ENCODE results near the gene MBNL1.
"Not testable (repeated sequence)": the region's sequence is repeated elsewhere in the genome, so short reads cannot be mapped to it uniquely, and the experiment has no call there.

MBNL1 gene

GRCh38 chr3:152345233-152345632, 76.5 kb downstream of the MBNL1 start:
- H3K4me3 ChIP-seq (ENCODE audit: low read depth, low read length) = no peak overlapping the region

GRCh38 chr3:152346058-152346457, 77.3 kb downstream of the MBNL1 start:
- H3K4me3 ChIP-seq (ENCODE audit: low read depth, low read length) = no peak overlapping the region

- H3K4me3 ChIP-seq (ENCODE audit: low read depth, low read length) = no peak overlapping the region
These were observed 78.0 kb downstream of the MBNL1 start for GRCh38 chr3:152346740-152347139.

- H3K4me3 ChIP-seq (ENCODE audit: low read depth, low read length) = no peak overlapping the region
These were observed 79.9 kb downstream of the MBNL1 start for GRCh38 chr3:152348436-152349177.

GRCh38 chr3:152349392-152349791, 80.7 kb downstream of the MBNL1 start:
- no peak overlapping the region for H3K4me3 ChIP-seq (ENCODE audit: low read depth, low read length)

- no peak overlapping the region for H3K4me3 ChIP-seq (ENCODE audit: low read depth, low read length)
These were observed 81.4 kb downstream of the MBNL1 start for GRCh38 chr3:152350139-152350538.

GRCh38 chr3:152350776-152351175, 82.0 kb downstream of the MBNL1 start:
- H3K4me3 ChIP-seq (ENCODE audit: low read depth, low read length) = no peak overlapping the region

- H3K4me3 ChIP-seq (ENCODE audit: low read depth, low read length) = no peak overlapping the region
These were observed 83.8 kb downstream of the MBNL1 start for GRCh38 chr3:152352554-152352953.

GRCh38 chr3:152353578-152353977, 84.8 kb downstream of the MBNL1 start:
- H3K4me3 ChIP-seq (ENCODE audit: low read depth, low read length) = no peak overlapping the region

- no peak overlapping the region for H3K4me3 ChIP-seq (ENCODE audit: low read depth, low read length)
These were observed 87.3 kb downstream of the MBNL1 start for GRCh38 chr3:152355744-152356665.

GRCh38 chr3:152356870-152357276, 88.1 kb downstream of the MBNL1 start:
- H3K4me3 ChIP-seq (ENCODE audit: low read depth, low read length) = no peak overlapping the region

- no peak overlapping the region for H3K4me3 ChIP-seq (ENCODE audit: low read depth, low read length)
These were observed 88.9 kb downstream of the MBNL1 start for GRCh38 chr3:152357587-152357986.

- H3K4me3 ChIP-seq (ENCODE audit: low read depth, low read length) = no peak overlapping the region
These were observed 90.9 kb downstream of the MBNL1 start for GRCh38 chr3:152359385-152360248.

- no peak overlapping the region for H3K4me3 ChIP-seq (ENCODE audit: low read depth, low read length)
These were observed 91.6 kb downstream of the MBNL1 start for GRCh38 chr3:152360302-152360701.

GRCh38 chr3:152360966-152361365, 92.2 kb downstream of the MBNL1 start:
- no peak overlapping the region for H3K4me3 ChIP-seq (ENCODE audit: low read depth, low read length)

GRCh38 chr3:152362086-152362485, 93.4 kb downstream of the MBNL1 start:
- no peak overlapping the region for H3K4me3 ChIP-seq (ENCODE audit: low read depth, low read length)

GRCh38 chr3:152364237-152364636, 95.5 kb downstream of the MBNL1 start:
- H3K4me3 ChIP-seq (ENCODE audit: low read depth, low read length) = no peak overlapping the region

GRCh38 chr3:152365126-152365525, 96.4 kb downstream of the MBNL1 start:
- H3K4me3 ChIP-seq (ENCODE audit: low read depth, low read length) = no peak overlapping the region

GRCh38 chr3:152365766-152366593, 97.3 kb downstream of the MBNL1 start:
- H3K4me3 ChIP-seq (ENCODE audit: low read depth, low read length) = no peak overlapping the region

- not testable (repeated sequence) for H3K4me3 ChIP-seq (ENCODE audit: low read depth, low read length)
These were observed 98.5 kb downstream of the MBNL1 start for GRCh38 chr3:152367192-152367591.

Data from iPS-11a (cell line).